ENCODE data around the gene ZNF205.

Gene ZNF205

DNA sequence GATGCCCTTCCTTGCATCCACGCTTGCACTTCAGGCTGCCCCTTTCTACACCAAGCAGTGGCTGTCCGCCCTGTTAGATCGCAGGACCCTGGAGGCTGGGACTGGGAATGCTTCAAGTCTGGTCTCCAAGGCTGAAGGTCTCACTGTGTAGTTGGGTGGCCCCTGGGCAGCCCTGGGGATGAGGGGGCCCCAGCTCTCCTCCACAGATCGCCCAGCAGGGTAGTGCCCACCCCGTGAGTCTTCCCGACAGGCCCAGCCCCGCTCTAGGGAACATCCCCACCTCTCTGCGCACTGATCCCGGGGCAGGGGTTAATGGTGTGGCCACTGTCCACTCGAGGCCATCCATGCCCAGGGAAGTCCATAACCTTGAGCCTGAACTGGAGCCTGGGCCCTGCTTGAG lies 32.8 kb downstream of the ZNF205 start:
- DNase-seq (ENCODE audit: low read depth, low spot score) = no peak
- no peak overlapping the region for H3K27ac ChIP-seq

GRCh38 chr16:3145660-3146059 lies 33.3 kb downstream of the ZNF205 start:
- no peak for DNase-seq (ENCODE audit: low read depth, low spot score)
- H3K27ac ChIP-seq = no peak overlapping the region

GRCh38 chr16:3147046-3147756 lies 34.8 kb downstream of the ZNF205 start:
- no peak for DNase-seq (ENCODE audit: low read depth, low spot score)
- no peak overlapping the region for H3K27ac ChIP-seq

DNA sequence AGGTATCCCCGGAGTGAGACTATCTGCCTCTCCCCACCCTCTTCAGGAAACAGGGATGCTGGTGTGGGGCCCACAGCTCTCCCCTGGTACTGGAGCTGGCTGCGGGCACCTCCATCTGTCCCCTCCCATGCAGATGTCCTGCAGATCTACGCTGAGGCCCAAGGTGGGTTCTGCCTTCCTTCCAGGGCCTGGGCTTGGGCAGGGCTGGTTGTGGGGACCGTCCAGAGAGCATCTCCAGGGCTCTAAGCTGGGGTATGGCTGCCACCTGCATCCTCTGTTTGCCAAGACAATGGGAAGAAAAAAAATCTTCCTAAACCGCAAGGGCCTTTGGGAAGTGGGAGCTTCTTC lies 35.3 kb downstream of the ZNF205 start:
- DNase-seq (ENCODE audit: low read depth, low spot score) = no peak
- H3K27ac ChIP-seq = no peak overlapping the region

- H3K27ac ChIP-seq = no peak overlapping the region
- no peak for DNase-seq (ENCODE audit: low read depth, low spot score)
These were observed 36.1 kb downstream of the ZNF205 start for GRCh38 chr16:3148256-3149192.

GRCh38 chr16:3149193-3149530 lies 36.8 kb downstream of the ZNF205 start:
- DNase-seq (ENCODE audit: low read depth, low spot score) = no peak
- no peak overlapping the region for H3K27ac ChIP-seq

GRCh38 chr16:3149630-3150345 lies 37.4 kb downstream of the ZNF205 start:
- peak overlapping the region; percentile 77 for H3K27ac ChIP-seq
- DNase-seq (ENCODE audit: low read depth, low spot score) = no peak

DNA sequence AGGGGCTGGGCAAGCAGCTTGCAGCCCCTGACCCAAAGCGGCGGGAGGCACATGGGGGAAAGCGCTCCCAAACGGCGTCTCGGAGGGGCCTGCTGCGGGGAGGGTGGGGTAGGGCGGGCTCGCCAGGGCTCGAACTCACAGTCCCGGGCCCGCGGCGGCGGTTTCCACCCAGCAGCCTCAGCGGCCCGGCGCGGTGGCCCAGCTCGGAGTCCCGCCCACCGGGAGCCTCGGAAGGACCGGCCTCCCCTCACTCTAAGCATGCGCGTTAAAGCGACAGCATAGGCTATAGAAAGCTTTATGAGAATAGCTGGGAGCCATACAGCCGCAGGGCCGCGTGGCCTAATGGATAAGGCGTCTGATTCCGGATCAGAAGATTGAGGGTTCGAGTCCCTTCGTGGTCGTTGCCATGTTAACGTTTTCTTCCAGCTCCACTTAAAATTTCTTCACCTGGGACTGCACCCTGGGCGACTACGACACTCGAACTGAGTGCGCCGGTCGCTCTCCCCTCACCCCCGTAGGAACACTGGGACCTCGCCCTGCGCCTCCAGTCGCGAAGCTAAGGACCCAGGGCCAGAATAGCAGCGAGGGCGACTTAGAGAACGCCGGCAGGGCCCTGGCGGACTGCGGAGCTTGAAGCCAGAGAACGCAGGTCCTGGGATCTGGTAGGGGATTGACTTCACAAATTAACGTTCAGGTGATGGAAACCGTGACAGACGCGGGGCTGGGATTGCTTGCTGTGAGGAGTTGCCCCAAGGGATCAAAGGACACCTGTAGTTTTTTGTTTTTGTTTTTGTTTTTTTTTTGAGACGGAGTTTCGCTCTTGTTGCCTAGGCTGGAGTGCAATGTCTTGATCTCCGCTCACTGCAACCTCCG lies 38.2 kb downstream of the ZNF205 start:
- no peak for DNase-seq (ENCODE audit: low read depth, low spot score)
- H3K27ac ChIP-seq = peak overlapping the region; percentile 77

DNA sequence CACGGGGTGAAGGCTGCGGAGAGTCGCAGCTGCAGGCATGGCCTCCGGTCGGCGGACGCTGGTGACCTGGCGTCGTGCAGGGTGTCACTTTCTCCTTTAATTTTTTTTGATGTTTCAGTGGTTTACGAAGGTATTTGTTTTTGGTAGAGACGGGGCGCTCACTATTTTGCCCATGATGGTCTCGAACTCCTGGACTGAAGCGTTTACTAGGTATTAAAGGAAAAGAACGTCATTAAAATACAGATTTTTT lies 39.6 kb downstream of the ZNF205 start:
- no peak for DNase-seq (ENCODE audit: low read depth, low spot score)
- peak overlapping the region; percentile 23 for H3K27ac ChIP-seq

DNA sequence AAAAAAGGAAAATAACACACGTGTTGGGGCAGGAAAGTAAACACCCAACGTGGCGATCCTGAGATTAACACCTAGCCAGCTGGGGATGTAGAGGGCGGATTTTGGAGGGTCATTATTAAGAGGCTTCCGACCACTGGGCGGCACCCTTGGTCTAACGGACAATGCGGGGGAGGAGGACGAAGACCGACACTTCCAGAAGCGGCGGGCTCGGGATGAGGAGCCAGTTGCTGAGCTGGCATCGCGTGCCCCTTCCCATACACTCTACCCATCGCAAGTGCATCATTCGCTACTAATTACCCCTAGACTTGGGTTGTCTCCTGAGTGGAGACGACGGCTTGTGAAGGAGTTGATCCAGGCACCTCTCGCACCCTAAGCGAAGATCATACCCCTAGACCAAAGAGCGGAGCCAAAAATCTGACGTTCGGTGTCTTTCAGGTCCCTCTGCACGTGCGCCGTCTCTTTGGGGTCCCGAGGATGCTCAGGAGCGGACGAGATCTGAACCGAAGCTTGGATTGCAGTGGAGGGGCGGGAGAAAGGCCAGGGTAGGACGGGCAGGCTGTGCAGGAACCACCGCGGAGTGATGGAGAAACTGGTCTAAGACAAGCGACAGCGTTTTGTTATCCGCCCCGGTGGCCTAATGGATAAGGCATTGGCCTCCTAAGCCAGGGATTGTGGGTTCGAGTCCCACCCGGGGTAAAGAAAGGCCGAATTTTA lies 40.0 kb downstream of the ZNF205 start:
- H3K27ac ChIP-seq = peak overlapping the region; percentile 23
- DNase-seq (ENCODE audit: low read depth, low spot score) = no peak

GRCh38 chr16:3152991-3153368 lies 40.6 kb downstream of the ZNF205 start:
- no peak for DNase-seq (ENCODE audit: low read depth, low spot score)
- no peak overlapping the region for H3K27ac ChIP-seq

DNA sequence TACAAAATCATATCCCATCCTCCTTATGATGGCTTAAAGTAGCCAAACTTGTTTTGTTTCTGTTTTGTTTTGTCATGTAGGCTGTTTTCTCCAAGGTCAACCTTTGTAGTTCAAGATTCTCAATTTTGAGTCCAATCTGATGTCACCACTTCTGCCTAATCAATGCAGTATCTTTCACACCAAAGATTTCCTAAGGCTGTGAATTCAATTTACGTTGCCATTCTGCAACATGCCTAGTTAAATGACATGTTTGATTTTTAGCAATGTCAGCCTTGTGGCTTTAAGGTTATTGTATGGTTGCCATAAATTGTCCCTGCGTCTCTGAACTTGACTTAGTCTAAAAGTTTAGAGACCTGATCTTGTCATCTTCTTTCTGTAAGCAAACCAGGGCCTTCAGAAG lies 42.8 kb downstream of the ZNF205 start:
- no peak for DNase-seq (ENCODE audit: low read depth, low spot score)
- no peak overlapping the region for H3K27ac ChIP-seq

DNA sequence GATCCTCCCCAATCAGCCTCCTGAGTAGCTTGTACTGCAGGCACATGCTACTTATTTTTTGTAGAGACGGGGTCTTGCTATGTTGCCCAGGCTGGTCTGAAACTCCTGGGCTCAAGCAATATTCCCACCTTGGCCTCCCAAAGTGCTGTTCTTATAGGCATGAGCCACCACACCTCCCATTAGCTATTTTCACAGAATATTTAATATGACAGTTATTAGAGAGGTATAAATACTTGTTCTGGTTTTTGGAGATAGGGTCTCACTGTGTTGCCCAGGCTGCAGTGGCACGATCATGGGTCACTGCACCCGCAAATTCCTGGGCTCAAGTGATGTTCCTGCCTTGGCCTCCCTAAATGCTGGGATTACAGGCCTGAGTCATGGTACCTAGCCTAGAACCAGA lies 43.6 kb downstream of the ZNF205 start:
- no peak for DNase-seq (ENCODE audit: low read depth, low spot score)
- H3K27ac ChIP-seq = no peak overlapping the region

DNA sequence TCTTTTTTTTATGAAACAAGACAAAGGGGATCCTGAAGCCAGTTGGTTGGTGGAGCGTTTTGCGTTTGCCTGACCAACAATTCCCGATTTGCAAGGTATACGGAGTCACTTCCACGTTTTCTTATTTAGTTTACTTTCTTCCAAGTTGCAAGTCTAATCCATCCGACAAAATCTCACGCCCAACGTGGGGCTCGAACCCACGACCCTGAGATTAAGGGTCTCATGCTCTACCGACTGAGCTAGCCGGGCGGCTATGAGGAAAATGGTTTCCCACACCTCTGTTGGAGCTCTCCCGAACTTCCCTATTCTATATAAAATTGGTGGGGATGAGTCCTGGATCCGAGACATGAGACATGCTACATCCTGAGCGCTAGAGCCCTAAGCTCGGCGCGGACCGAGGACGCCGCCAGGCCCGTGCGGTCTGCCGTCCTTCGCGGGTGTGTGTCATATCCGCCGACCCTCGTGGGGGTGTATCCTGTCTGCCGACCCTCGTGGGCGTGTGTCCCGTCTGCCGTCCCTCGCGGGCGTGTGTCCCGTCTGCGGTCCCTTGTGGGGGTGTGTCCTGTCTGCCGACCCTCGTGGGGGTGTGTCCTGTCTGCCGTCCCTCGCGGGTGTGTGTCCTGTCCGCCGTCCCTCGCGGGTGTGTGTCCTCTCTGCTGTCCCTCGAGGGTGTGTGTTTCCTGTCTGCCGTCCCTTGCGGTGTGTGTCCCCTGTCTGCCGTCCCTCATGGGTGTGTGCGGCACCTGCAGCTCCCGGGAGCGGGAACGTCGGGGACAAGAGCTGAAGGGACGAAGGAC lies 45.0 kb downstream of the ZNF205 start:
- peak; percentile 82 for DNase-seq (ENCODE audit: low read depth, low spot score)
- H3K27ac ChIP-seq = peak overlapping the region; percentile 79

- DNase-seq (ENCODE audit: low read depth, low spot score) = no peak
- H3K27ac ChIP-seq = peak overlapping the region; percentile 79
These were observed 45.7 kb downstream of the ZNF205 start for GRCh38 chr16:3158026-3158509.

DNA sequence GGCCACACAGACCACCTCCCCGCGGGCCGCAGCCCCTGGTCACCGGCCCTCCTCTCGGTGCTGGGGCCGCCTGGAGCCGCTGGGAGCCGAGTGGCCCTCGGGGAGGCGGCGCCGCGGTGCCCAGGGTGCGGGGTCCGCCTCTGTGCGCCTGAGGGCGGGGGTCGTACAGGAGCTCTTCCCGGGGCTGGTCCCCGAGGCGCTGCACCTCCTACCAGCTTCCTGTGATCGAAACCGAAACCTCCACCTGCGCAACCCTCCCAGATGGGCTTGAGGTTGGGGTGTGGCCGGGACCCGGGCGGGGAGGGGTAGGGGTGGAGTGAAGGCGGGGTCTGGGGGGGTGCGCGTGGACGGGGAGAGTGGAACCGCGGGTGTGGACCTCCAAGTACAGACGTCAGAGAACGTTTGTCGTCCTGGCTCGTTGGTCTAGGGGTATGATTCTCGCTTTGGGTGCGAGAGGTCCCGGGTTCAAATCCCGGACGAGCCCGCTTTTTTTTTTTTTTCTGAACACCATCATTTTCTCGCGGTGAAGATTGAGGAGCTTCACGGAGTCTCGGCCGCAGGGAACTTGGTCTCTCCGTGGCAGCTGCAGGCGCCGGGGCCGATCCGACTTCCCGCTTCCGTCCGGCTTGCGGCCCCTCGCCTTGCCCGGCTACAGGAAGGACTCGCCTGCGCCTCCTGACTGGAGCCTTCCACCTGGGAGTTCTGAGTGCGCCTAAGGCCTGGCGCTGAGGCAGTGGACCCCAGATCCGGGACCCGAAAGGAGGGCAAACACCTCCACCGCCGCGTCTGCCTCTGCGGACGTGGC lies 46.3 kb downstream of the ZNF205 start:
- peak; percentile 77 for DNase-seq (ENCODE audit: low read depth, low spot score)

GRCh38 chr16:3161235-3162018 lies 49.0 kb downstream of the ZNF205 start:
- no peak for DNase-seq (ENCODE audit: low read depth, low spot score)
- H3K27ac ChIP-seq = no peak overlapping the region

More for the DNA sequence above, 46.3 kb downstream of the ZNF205 start:
- peak overlapping the region; percentile 79 for H3K27ac ChIP-seq
